LoVo (cell line): ENCODE results near the gene BPTF.
"Not testable (repeated sequence)": the region's sequence is repeated elsewhere in the genome, so short reads cannot be mapped to it uniquely, and the experiment has no call there.

Source experiments
- DNase-seq: peaks from one replicate; pipeline ENCODE4 v3.0.0-alpha.2; 2016; ENCODE audit warnings: low spot score

The BPTF gene

GRCh38 chr17:68015081-68015723, 189.9 kb downstream of the BPTF start:
- no peak for DNase-seq

DNA sequence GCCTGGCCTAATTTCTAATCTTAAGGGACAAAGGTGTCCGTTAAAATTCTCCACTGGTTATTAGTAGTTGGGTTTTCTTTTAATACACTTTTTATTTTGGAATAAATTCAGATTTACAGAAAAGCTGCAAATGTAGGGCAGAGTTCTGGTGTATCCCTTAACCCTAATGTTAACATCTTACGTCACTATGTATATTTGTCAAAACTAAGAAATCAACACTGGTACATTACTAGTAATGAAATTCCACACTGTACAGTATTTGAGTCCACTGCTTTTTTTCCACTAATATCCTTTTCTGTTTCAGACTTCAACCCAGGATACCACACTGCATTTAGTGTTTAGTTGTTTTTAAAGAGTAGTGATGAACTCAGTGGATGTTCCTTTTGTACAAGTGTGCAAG, 191.5 kb downstream of the BPTF start:
- no peak for DNase-seq

DNA sequence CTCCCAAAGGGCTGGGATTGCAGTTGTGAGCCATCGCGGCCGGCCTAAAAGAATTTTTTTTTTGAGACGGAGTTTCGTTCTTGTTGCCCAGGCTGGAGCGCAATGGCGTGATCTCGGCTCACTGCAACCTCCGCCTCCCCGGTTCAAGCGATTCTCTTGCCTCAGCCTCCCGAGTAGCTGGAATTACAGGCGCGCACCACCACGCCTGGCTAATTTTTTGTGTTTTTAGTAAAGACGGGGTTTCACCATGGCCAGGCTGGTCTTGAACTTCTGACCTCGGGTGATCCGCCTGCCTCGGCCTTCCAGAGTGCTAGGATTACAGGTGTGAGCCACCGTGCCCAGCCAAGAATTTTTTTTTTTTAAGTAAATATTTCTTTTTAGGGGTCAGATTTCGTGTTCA, 193.2 kb downstream of the BPTF start:
- not testable (repeated sequence) for DNase-seq

DNA sequence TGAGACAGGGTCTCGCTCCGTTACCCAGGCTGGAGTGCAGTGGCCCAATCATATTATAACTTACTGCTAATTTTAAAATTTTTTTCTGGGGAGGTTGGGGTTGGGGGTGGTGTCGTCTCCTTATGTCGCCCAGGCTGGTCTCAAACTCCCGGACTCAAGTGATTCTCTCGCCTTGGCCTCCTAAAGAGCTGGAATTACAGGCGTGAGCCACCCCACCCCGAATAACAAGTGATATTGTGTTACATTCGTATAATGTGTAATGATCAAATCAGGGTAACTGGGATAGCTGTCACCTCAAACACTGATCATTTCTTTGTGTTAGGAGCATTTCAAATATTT, 194.0 kb downstream of the BPTF start:
- no peak for DNase-seq

GRCh38 chr17:68019675-68020408, 194.5 kb downstream of the BPTF start:
- peak; percentile 93 for DNase-seq

GRCh38 chr17:68020409-68020756, 195.1 kb downstream of the BPTF start:
- DNase-seq: no peak

- not testable (repeated sequence) for DNase-seq
These were observed 195.5 kb downstream of the BPTF start for GRCh38 chr17:68020791-68021190.

DNA sequence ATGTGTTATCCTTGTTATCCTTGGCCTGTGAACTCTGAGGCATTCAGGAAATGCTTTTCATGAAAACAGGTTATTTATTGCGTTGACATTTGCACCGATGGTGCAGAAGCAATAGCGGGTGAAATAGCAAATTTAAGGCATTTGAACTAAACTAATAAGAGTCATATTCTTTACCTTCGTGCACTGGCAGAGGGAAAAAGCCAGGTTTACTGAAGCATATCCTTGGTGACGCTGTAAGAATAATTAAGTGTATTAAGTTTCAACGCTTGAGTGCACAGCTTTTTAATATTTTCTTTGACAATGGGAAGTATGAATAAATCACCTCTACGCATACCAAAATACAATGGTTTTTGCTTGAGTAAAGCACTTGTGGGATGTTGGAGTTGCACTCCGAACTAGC, 196.7 kb downstream of the BPTF start:
- no peak for DNase-seq

DNA sequence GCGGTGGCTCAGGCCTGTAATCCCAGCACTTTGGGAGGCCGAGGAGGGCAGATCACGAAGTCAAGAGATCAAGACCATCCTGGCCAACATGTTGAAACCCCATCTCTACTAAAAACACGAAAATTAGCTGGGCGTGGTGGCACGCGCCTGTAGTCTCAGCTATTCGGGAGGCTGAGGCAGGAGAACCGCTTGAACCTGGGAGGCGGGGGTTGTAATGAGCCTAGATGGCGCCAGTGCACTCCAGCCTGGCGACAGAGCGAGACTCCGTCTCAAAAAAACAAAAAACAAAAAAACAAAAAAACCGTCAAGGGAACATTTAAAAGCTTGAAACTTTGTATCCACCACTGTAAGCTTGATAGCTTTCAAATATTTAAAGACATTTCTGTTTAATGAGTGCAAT, 197.2 kb downstream of the BPTF start:
- DNase-seq: not testable (repeated sequence)

- DNase-seq: no peak
These were observed 204.4 kb downstream of the BPTF start for GRCh38 chr17:68029512-68030215.
